Hematopoietic multipotent progenitor cell treated with erythropoietin and hydrocortisone succinate and interleukin-3 and kit ligand, for 8 days (in vitro differentiated cells): ENCODE results near the gene RAD17.
"Not testable (repeated sequence)": the region's sequence is repeated elsewhere in the genome, so short reads cannot be mapped to it uniquely, and the experiment has no call there.

ENCODE experiments used
- DNase-seq: peaks from one replicate; pipeline ENCODE4 v3.0.0-alpha.2; 2015

RAD17 gene

GRCh38 chr5:69374911-69375446 lies 5.4 kb downstream of the RAD17 start:
- no peak for DNase-seq

- no peak for DNase-seq
These were observed 8.8 kb downstream of the RAD17 start for GRCh38 chr5:69378376-69378775.

- peak; percentile 93 for DNase-seq
These were observed 35.2 kb downstream of the RAD17 start for GRCh38 chr5:69404659-69405330.

DNA sequence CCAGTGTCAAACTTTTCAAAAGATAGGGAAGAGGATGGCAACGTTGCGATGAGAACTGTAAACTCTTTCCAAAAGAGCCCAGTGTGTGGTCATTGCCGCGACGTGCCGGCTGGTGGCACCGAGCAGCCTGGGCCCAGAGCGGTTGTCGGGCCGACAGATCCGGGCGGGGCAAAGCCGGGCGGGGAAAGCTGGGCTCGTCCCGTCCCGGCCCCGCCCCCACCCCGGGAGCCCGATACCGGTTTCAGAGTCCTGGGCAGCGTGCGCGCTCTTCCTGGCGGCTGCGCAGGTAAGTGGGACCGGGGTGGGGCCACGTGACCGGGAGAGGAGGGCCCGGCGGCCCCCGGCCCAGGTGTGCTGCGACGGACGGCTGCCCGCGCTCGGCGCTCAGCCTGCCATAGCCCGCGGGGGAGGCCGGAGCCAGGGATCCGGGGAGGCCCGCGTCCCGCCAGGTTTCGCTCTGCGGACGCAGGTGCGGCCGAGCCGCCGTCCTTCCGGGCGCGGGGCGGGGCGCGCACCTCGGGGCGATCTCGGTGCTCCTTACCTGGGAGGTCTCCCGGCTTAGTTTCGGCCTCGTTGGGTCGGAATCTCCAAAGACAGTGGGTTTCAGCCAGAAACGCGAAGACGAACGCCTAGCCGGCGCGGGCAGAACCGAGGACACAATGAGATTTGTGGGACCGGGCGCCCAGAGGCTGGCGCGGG lies 45.4 kb downstream of the RAD17 start, which contains the start of gene MARVELD2:
Gene MARVELD2, plus strand, starts transcription at position 232 of the 699 bp plus-strand sequence. CDS start 4,270 bp downstream, outside the sequence.
- DNase-seq = peak; percentile 86

DNA sequence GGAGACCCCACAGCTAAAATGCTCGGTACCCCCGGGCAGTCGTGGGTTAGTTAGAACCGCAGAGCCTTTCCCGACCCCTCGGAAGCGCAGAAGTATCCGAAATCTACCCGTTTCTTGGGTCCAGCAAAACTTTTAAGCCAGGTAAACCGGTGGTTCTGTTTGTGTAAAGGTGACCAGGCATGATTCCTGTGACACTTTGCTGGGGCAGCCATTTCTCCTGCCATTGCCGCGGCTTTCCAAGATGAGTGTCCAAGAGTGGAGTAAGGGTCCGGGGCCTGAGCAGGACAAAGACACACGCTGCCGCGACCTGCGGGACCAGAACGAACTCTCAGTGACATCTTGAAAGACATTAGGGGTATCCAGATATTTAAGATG lies 46.0 kb downstream of the RAD17 start:
- DNase-seq = no peak

DNA sequence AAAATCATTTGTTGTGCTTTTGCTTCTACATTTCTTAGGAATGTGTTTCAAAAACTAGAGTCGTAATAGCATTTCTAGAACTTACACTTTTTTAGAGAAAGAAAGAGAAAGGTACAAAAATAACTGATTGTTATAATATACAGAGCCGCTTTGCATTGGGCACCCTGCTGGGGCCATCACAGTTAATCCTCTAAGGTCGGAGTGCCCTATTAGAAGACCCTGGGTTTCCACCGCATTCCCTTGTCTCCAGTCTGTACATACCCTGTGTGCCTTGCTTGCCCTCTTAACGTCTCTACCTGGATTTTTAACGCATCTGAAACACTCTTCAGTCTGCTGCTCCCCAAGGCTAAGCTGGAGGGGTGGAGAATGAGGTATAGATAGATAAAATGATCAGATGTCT lies 46.6 kb downstream of the RAD17 start:
- no peak for DNase-seq

- DNase-seq = no peak
These were observed 47.1 kb downstream of the RAD17 start for GRCh38 chr5:69416699-69417098.

- no peak for DNase-seq
These were observed 48.9 kb downstream of the RAD17 start for GRCh38 chr5:69418554-69418953.

- DNase-seq = no peak
These were observed 62.0 kb downstream of the RAD17 start for GRCh38 chr5:69431424-69432303.

DNA sequence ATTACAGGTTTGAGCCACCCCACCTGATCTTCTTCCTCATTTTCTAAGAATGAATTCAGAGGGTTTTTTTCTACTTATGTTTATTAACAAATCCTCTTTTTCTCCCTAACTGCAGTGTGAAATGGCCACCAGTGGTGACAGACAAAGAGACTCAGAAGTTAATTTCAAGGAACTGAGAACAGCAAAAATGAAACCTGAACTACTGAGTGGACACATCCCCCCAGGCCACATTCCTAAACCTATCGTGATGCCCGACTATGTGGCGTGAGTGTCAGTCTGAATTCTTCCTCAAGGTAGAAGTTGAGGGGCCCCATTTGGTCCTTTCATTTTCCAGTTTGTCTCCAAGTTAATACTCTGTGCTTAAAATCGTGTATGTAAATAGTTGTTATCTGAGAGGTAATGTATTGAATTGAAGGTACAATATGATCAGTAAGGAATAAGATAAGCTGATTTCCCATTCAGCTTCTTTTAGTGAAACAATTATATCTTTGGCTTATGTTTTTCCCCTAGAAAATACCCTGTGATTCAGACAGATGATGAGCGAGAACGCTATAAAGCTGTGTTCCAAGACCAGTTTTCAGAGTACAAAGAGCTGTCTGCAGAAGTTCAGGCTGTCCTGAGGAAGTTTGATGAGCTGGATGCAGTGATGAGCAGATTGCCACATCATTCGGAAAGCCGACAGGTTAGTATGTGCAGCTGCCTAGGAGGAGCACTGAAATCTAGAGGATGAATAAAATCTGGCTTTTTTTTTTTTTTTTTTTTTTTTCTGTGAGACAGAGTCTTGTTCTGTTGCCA lies 63.0 kb downstream of the RAD17 start:
- no peak for DNase-seq

DNA sequence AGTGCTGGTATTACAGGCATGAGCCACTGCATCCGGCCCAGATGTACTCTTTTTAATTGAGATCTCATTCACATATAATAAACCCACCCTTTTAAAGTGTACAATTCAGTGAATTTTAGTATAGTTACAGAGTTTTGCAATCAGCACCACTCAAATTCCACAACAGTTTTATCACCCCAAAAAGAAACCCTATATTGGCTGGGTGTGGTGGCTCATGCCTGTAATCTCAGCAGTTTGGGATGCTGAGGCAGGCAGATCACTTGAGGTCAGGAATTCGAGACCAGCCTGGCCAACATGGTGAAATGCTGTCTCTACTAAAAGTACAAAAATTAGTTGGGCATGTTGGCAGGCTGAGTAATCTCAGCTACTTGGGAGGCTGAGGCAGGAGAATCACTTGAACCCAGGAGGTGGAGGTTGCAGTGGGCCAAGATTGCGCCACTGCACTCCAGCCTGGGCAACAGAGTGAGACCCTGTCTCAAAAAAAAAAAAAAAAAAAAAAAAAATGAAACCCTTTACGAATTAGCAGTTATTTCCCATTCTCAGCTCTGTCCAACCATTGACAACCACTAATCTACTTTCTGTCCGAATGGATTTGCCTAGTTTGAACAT lies 65.8 kb downstream of the RAD17 start:
- not testable (repeated sequence) for DNase-seq

- no peak for DNase-seq
These were observed 74.6 kb downstream of the RAD17 start for GRCh38 chr5:69444127-69444754.

- no peak for DNase-seq
These were observed 79.9 kb downstream of the RAD17 start for GRCh38 chr5:69449511-69449910.

GRCh38 chr5:69450116-69450515 lies 80.5 kb downstream of the RAD17 start:
- DNase-seq = no peak

- not testable (repeated sequence) for DNase-seq
These were observed 80.9 kb downstream of the RAD17 start for GRCh38 chr5:69450527-69450926.

GRCh38 chr5:69451941-69452647 lies 82.5 kb downstream of the RAD17 start:
- no peak for DNase-seq

DNA sequence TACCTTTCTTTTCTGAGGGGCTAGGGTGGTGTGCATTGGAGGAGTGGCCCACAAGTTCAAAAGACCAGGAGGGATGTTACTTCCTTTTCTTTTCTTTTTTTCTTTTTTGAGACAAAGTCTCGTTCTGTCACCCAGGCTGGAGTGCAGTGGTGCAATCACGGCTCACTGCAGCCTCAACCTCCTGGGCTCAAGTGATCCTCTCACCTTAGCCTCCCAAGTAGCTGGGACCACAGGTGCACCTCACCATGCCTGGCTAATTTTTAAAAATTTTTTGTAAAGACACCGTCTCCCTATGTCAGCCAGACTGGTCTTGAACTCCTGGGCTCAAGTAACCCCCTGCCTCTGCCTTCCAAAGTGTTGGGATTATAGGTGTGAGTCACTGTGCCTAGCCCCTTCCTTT lies 83.9 kb downstream of the RAD17 start:
- not testable (repeated sequence) for DNase-seq

GRCh38 chr5:69454460-69455249 lies 85.0 kb downstream of the RAD17 start:
- DNase-seq = no peak

- not testable (repeated sequence) for DNase-seq
These were observed 85.9 kb downstream of the RAD17 start for GRCh38 chr5:69455428-69455988.

- DNase-seq = no peak
These were observed 92.6 kb downstream of the RAD17 start for GRCh38 chr5:69462170-69462569.
